Fibroblast of pulmonary artery (primary cell): Measurements from ENCODE around the gene AMN.
"Not testable (repeated sequence)": the region's sequence is repeated elsewhere in the genome, so short reads cannot be mapped to it uniquely, and the experiment has no call there.

ENCODE experiments used
- DNase-seq: peaks from one replicate; pipeline ENCODE4 v3.0.0-alpha.2; 2010; ENCODE audit warnings: low read depth
- H3K4me3 ChIP-seq: replicated peaks from 2 replicates; pipeline ENCODE4 v1.5.1; 2011; ENCODE audit warnings: low read depth, mild to moderate bottlenecking, control low read depth, low read length, moderate library complexity
- CTCF ChIP-seq: IDR thresholded peaks from 2 replicates; pipeline ENCODE4 v1.5.1; 2011; ENCODE audit warnings: mild to moderate bottlenecking, control low read depth, low read length, inconsistent platforms; ENCODE audit errors: missing control alignments

AMN gene

GRCh38 chr14:102924632-102925588, 2.4 kb downstream of the AMN start:
- DNase-seq, result no peak
- TF ChIP-seq CTCF, result peak; percentile 30
- H3K4me3 ChIP-seq, result no peak overlapping the region

GRCh38 chr14:102925646-102926045, 3.2 kb downstream of the AMN start:
- no peak overlapping the region for H3K4me3 ChIP-seq
- DNase-seq, result no peak
- TF ChIP-seq CTCF, result no peak

- no peak overlapping the region for H3K4me3 ChIP-seq
- DNase-seq, result no peak
- TF ChIP-seq CTCF, result no peak
Observed at GRCh38 chr14:102926104-102926503, 3.6 kb downstream of the AMN start.

- not testable (repeated sequence) for DNase-seq
Observed at GRCh38 chr14:102926840-102927239, 4.4 kb downstream of the AMN start.

GRCh38 chr14:102927346-102927877, 4.9 kb downstream of the AMN start:
- no peak overlapping the region for H3K4me3 ChIP-seq
- no peak for DNase-seq
- TF ChIP-seq CTCF, result no peak

More at GRCh38 chr14:102926840-102927239, 4.4 kb downstream of the AMN start:
- not testable (repeated sequence) for H3K4me3 ChIP-seq

- no peak for DNase-seq
- peak overlapping the region; percentile 39 for H3K4me3 ChIP-seq
- no peak for TF ChIP-seq CTCF
Observed at GRCh38 chr14:102927878-102928411, 5.5 kb downstream of the AMN start.

GRCh38 chr14:102928412-102929240, 6.2 kb downstream of the AMN start:
- peak overlapping the region; percentile 39 for H3K4me3 ChIP-seq
- peak; percentile 45 for DNase-seq
- TF ChIP-seq CTCF, result no peak
